ENCODE results near the gene HYI. TPM values are rescaled to one million over a fixed set of nuclear protein-coding genes. Genes with fewer than 3 reads are reported as not detected.

Gene HYI
- total RNA-seq, 2 donors from 2014 or later, result 14.8 to 24.1 TPM

DNA sequence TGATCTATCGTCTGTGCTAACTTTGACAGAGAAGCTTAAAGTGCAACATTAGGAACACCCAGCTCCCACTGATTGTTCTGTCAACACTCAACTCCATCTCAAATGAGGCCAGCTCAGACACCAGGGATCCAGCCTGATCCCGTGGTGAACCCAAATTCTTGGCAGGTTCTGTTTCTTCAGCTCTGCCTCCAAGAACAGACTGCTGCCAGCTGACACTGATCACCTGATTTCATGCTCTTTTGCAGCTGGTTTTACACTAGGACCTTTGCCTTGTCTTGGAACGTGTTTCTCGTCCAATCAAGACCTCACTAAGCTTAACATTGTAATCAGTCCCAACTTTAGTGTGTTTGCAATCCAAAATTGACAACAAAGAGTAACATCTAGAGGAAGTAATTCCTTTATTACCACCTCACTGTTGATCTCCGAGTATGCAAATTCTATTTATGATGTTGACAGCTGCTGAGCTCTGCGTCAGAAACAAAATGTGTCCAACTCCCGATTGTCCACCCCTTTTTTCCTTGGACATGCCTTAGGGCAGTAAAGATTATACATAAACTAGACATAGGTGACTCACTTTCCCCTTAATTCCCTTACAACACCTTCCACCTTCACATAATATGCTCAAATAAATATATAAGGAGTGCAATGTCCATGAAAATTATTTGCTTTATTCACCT lies 1.6 kb upstream of the HYI start:
- Mint-ChIP-seq H3K4me1 (peaks cover 18% of the 10 kb centered on the region), H3K27me3 (peaks cover 9% of the 10 kb centered on the region), H3K36me3 (ENCODE audit: low read depth) (peaks cover 4% of the 10 kb centered on the region), H3K4me3 (no peak overlapping the region), H3K27ac (no peak overlapping the region)
- no peaks in the 10 kb centered on the region for H3K9me3 ChIP-seq (ENCODE audit: control insufficient read depth, low read length, poor library complexity, severe bottlenecking)
- no peak for DNase-seq
- ATAC-seq, result no peak

DNA sequence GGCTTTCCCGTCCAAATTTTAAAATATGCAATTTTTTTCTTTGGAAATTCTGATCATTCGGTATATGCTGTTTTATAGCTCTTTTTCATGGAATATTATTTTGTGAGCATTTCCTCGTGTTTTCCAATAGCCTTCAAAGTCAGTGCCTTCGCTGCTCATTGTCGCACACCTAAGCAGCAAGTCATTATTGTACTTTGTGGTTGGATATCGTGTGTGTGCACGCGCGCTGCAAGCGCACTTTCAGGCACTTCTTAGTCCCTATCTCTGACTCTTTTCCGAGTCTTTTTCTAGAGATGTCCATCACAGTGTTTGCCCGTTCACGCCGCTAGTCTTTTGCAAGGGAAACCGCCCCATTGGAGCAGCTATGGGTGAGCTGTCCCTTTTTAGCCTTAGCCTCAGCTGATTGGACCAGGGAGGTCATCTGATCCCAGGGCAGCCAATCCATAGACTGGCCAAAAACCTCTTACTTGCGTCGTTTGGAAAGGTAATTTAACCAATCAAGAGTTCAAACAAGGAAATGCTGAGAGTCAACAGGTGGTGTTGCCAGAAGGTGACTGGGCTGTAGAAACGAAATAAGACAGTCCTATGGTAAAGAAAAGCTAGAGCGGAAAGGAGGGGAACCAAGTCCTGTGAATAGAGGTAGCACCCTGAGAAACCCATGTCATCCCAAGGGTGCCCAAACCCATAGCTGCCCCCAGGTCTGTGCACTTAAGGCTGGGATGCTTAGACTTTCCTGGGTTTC lies 710 bp upstream of the HYI start:
- DNase-seq, result peak; percentile 20 to 47 (median 27)
- H3K4me3 Mint-ChIP-seq, result peak overlapping the region; percentile 93
- peaks cover 4% of the 10 kb centered on the region for H3K36me3 Mint-ChIP-seq (ENCODE audit: low read depth)
- peak; percentile 83 for ATAC-seq
- no peaks in the 10 kb centered on the region for H3K9me3 ChIP-seq (ENCODE audit: control insufficient read depth, low read length, poor library complexity, severe bottlenecking)
- peaks cover 18% of the 10 kb centered on the region for H3K4me1 Mint-ChIP-seq
- H3K27ac Mint-ChIP-seq, result peak overlapping the region; percentile 90
- peaks cover 9% of the 10 kb centered on the region for H3K27me3 Mint-ChIP-seq

DNA sequence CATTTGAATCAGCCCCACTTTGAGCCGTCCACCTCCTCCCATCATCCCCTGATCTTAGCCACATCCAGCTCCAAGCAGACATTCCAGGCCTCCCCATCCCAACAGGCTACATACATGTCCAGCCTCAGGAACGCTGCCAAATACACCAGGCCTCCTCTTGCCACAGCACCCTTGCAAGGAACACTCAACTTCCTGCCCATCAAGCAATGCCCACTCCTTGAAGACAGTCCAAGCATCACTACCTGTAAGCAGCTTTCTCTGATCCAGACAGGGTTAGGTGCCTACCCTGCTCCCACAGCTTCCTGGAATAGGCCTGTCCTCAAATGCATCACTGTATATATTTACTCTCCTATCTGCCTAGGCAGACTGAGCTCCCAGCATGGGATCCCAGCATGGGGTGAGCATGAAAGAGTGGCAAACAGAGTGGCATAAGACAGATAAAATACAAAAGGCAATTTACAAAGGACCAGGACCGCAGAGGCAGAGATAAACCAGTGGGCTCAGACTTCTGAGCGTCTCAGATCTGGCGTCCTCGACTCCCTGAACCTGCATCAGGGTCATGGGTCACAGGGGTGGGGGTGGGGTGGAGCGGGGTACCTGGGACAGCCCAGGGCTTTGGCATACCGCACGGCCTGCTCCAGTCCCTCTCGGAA lies 816 bp downstream of the HYI start:
- H3K9me3 ChIP-seq (ENCODE audit: control insufficient read depth, low read length, poor library complexity, severe bottlenecking), result no peaks in the 10 kb centered on the region
- Mint-ChIP-seq H3K27ac (peak overlapping the region; percentile 90), H3K27me3 (peaks cover 4% of the 10 kb centered on the region), H3K36me3 (ENCODE audit: low read depth) (peaks cover 7% of the 10 kb centered on the region), H3K4me3 (peak overlapping the region; percentile 93), H3K4me1 (peaks cover 22% of the 10 kb centered on the region)
- DNase-seq (no peak), ATAC-seq (peak; percentile 17)

DNA sequence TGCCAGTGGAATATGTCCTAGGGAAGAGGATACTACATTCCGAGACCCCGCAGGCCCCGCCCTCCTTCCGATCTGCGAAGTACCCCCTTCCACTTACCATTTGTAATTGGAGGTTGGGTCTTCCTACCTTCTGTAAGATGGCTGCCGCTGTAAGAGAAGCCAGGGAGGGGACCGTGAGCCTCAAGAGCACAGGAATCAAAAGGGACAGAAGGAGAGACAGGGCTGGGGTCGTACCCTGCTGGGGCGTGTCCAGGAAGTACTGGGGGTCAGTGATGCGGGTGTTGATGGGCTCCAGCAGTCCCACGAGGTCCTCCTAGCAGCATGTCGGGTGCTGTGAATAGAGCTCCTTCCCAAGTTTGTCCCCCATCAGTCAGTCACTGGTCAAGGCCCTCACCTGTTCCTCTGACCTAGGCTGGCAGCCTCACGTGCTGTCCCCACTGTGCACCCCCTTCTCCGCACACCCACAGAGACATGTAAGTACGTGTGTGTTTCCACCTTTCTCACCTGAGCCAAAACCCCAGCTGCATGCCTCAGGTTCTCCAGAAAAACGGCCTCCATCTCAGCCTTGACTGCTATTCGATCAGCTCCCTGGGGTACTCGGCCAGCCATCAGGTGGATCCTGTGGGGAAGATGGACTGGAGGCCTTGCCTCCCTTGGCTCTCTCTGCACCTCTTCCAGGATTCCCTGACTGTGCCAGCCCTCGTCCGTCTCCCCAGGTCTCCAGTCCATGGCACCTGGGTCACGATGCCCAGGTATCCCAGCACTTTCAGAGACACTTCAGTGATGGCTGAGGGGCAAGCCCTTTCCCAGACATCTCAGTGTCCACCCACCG lies 1.8 kb downstream of the HYI start:
- H3K27me3 Mint-ChIP-seq, result peaks cover 4% of the 10 kb centered on the region
- no peaks in the 10 kb centered on the region for H3K9me3 ChIP-seq (ENCODE audit: control insufficient read depth, low read length, poor library complexity, severe bottlenecking)
- peak overlapping the region; percentile 90 for H3K27ac Mint-ChIP-seq
- H3K4me3 Mint-ChIP-seq, result peak overlapping the region; percentile 93
- ATAC-seq (no peak), DNase-seq (no peak)
- H3K36me3 Mint-ChIP-seq (ENCODE audit: low read depth), result peaks cover 7% of the 10 kb centered on the region
- H3K4me1 Mint-ChIP-seq, result peaks cover 22% of the 10 kb centered on the region

DNA sequence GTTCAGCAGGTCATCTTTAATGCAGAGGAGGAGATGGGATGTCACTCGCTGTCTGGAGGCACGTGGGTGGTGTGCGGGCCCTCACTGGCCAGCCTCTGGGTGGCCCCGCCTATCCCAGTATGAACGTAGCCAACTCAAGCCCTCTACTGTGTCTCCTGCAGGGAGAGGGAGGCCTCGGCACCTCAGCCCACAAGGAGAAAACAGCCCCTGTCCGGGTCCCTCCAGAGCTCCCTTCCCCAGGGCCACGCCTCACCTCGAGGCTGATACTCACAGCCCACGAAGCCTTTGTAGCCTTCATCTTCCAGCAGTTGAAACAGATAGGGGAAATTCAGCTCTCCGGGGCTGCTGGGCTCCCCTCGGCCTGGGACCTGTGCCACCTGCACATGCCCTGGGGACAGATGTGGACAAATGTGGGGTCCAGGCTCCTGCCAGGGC lies 2.6 kb downstream of the HYI start:
- DNase-seq (no peak), ATAC-seq (no peak)
- no peak overlapping the region for H3K4me3 Mint-ChIP-seq
- peak overlapping the region; percentile 90 for H3K27ac Mint-ChIP-seq
- peaks cover 22% of the 10 kb centered on the region for H3K4me1 Mint-ChIP-seq
- peaks cover 4% of the 10 kb centered on the region for H3K27me3 Mint-ChIP-seq
- peaks cover 7% of the 10 kb centered on the region for H3K36me3 Mint-ChIP-seq (ENCODE audit: low read depth)
- no peaks in the 10 kb centered on the region for H3K9me3 ChIP-seq (ENCODE audit: control insufficient read depth, low read length, poor library complexity, severe bottlenecking)

DNA sequence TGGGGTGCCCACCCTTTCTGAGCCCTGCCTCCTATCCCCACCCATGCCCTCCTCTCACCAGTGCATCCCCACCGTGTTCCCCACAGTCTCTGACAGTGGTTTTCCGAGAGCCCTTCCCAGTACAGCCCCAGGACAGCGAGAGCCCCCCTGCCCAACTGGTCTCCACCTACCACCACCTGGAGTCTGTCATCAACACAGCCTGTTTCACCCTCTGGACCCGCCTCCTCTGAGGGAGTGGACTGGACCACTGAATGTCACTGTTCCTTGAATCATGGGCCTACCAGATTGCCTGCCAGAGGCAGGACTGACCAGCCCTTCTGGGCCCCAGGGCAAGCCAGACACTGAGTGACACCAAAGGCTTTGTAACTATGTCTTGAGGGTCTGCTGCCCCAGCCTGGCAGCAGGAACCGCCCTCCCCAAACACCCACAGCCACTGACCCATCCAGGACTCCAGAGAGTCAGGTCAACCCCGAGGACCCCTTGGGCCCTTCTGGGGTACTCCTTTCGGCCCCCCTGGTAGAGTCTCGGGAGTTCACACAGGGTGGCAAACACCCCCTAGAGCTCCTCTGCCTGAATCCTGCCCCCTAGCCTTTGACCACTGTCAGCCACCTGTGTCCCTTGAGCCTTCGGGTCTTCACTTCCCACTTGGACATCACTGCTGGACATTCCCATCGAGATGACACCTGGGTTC lies 3.3 kb downstream of the HYI start:
- DNase-seq, result no peak
- Mint-ChIP-seq H3K27ac (peak overlapping the region; percentile 90), H3K4me1 (peaks cover 22% of the 10 kb centered on the region), H3K36me3 (ENCODE audit: low read depth) (peaks cover 10% of the 10 kb centered on the region), H3K27me3 (no peaks in the 10 kb centered on the region), H3K4me3 (no peak overlapping the region)
- no peak for ATAC-seq
- no peaks in the 10 kb centered on the region for H3K9me3 ChIP-seq (ENCODE audit: control insufficient read depth, low read length, poor library complexity, severe bottlenecking)

DNA sequence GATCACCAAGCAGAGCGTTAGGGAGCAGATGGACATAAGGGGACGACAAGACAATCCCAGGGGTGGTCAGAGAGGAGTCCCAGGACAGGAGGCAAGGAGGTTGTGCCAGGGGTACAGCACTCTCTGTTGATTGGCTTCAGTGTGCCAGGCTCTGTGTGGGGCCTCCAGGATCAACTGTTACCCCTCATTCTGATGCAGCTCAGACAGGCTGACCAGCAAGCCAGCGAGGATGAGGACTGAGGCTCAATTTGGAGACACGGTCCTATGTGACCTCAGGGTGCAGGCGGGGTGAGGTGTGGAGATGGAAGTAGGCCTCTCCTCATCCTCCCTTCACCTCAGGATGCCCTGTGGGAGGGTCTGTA lies 4.0 kb downstream of the HYI start:
- H3K4me1 Mint-ChIP-seq, result peaks cover 24% of the 10 kb centered on the region
- peak overlapping the region; percentile 76 for H3K27ac Mint-ChIP-seq
- peaks cover 13% of the 10 kb centered on the region for H3K36me3 Mint-ChIP-seq (ENCODE audit: low read depth)
- no peak overlapping the region for H3K4me3 Mint-ChIP-seq
- H3K27me3 Mint-ChIP-seq, result no peaks in the 10 kb centered on the region
- ATAC-seq (no peak), DNase-seq (no peak)
- no peaks in the 10 kb centered on the region for H3K9me3 ChIP-seq (ENCODE audit: control insufficient read depth, low read length, poor library complexity, severe bottlenecking)

DNA sequence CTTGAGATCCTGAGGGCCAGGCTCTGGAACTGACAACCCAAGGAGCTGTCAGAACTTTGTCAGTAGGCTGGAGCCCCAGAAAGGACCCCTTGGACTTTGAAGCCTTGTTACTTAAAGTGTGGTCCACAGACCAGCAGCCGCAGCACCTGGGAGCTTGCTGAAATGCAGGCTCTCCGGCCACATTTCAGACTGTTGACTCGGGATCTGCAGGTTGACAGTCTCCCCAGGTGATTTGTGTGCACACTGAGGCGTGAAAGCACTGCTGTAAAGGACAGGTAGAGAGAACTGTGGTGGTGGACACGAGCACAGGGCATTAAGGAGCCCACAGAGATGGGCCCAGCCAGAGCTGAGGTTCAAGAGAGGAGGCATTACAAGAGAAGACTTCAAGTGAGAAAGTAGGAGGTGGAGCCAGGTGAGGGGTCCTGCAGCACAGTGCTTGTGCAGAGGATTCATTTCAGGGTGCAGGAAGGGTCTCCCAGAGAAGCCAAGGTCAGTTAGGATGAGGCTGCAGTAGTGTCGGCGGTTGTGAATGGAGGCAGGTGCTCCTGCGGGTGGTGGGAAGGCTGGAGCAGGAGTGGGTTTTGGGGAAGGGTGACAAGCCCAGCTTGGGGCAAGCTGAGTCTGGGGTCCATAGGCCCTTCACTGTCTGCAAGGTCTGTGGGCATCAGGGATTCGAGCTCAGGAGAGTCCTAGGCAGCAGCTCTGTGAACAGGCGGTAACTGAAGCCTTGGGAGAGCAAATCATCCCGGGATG lies 4.6 kb downstream of the HYI start:
- peaks cover 17% of the 10 kb centered on the region for H3K36me3 Mint-ChIP-seq (ENCODE audit: low read depth)
- H3K4me3 Mint-ChIP-seq, result no peak overlapping the region
- H3K9me3 ChIP-seq (ENCODE audit: control insufficient read depth, low read length, poor library complexity, severe bottlenecking), result no peaks in the 10 kb centered on the region
- peaks cover 20% of the 10 kb centered on the region for H3K4me1 Mint-ChIP-seq
- H3K27ac Mint-ChIP-seq, result peak overlapping the region; percentile 76
- DNase-seq (no peak), ATAC-seq (no peak)
- no peaks in the 10 kb centered on the region for H3K27me3 Mint-ChIP-seq

DNA sequence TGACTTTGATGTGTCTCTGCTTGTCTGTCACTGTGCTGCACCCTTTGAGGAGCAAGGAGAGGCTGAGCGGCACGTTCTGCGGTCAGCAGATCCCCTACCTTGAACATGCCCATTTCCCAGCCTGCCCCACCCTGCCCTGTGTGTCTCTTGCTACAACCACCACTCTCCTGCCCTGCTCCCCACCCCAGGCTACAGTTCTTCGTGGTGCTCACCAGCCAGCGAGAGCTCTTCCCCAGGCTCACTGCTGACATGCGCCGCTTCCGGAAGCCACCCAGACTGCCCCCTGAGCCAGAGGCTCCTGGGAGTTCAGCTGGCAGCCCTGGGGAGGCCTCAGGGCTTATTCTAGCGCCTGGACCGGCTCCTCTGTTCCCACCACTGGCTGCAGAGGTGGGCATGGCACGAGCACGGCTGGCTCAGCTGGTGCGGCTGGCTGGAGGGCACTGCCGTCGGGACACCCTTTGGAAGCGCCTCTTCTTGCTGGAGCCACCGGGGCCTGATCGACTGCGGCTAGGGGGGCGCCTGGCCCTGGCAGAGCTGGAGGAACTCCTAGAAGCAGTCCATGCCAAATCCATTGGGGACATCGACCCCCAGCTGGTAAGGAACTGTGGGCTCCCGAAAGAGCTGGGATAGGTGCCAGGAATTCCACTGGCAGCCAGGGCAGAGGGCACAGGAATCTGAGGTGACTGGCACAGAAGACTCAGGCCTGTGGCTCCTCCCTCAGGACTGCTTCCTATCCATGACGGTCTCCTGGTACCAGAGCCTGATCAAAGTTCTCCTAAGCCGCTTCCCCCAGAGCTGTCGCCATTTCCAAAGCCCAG lies 5.6 kb downstream of the HYI start:
- no peaks in the 10 kb centered on the region for H3K9me3 ChIP-seq (ENCODE audit: control insufficient read depth, low read length, poor library complexity, severe bottlenecking)
- peaks cover 20% of the 10 kb centered on the region for H3K4me1 Mint-ChIP-seq
- peak overlapping the region; percentile 76 for H3K27ac Mint-ChIP-seq
- no peaks in the 10 kb centered on the region for H3K27me3 Mint-ChIP-seq
- no peak for ATAC-seq
- no peak overlapping the region for H3K4me3 Mint-ChIP-seq
- no peak for DNase-seq
- H3K36me3 Mint-ChIP-seq (ENCODE audit: low read depth), result peaks cover 17% of the 10 kb centered on the region

DNA sequence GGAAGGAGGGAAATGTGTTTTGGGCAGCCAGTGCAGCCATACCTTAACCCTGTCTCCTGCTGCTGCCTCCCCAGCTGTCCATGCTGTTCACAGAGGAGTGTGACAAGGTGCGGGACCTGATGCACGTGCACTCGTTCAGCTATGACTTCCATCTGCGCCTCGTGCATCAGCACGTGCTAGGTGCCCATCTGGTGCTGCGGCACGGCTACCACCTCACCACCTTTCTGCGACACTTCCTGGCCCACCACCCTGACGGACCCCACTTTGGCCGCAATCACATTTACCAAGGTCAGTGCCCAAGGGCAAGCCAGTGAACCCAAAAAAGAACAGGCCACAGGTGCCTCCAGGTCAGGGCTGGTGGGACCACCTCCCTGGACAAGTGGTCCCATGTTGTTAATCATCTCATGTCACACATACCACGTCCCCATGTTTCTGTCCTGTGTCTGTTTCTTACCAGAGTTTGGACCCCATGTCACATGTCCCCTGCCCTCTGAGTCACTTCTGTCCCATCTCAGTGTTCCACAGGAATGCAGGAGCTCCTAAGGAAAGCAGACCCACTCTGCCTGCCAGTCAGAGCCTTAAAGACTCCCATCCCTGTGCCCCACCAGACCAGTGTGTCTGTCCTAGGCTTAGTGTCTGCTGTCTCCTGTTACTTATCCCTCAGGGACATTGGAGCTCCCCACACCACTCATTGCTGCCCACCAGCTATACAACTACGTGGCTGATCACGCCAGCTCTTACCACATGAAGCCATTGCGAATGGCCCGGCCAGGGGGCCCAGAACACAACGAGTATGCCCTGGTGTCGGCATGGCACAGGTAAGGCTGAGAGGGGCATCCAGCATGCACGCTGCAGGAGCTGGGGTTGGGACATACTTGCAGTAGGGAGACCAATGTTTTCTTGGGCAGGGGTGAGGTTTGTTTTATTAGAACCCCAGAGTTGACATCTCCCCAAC lies 6.6 kb downstream of the HYI start:
- DNase-seq (no peak), ATAC-seq (no peak)
- no peaks in the 10 kb centered on the region for H3K9me3 ChIP-seq (ENCODE audit: control insufficient read depth, low read length, poor library complexity, severe bottlenecking)
- Mint-ChIP-seq H3K4me1 (peaks cover 10% of the 10 kb centered on the region), H3K27ac (no peak overlapping the region), H3K36me3 (ENCODE audit: low read depth) (peaks cover 13% of the 10 kb centered on the region), H3K4me3 (no peak overlapping the region), H3K27me3 (no peaks in the 10 kb centered on the region)

DNA sequence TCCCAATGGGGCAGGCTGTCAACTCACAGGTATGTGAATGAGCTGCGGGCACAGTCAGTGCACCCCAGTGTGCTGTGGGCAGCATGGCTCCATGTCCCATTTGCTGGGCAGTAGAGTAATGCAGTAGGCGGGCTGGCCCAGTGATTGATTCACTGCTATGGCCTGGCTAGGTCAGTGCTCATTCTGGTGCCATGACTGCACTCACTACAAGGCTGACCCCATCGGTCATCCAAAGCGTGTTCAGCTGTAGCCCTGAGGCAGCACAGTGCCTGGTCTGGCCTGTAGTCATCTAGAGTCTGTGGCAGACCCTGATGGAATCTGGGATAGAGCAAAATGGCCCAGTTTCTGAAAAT lies 7.4 kb downstream of the HYI start:
- H3K4me1 Mint-ChIP-seq, result peaks cover 8% of the 10 kb centered on the region
- H3K27me3 Mint-ChIP-seq, result no peaks in the 10 kb centered on the region
- no peak for ATAC-seq
- H3K9me3 ChIP-seq (ENCODE audit: control insufficient read depth, low read length, poor library complexity, severe bottlenecking), result no peaks in the 10 kb centered on the region
- peaks cover 13% of the 10 kb centered on the region for H3K36me3 Mint-ChIP-seq (ENCODE audit: low read depth)
- peak overlapping the region; percentile 6 for H3K27ac Mint-ChIP-seq
- no peak for DNase-seq
- H3K4me3 Mint-ChIP-seq, result no peak overlapping the region
